ENCODE measurements around the gene MEI1. TPM values are rescaled to one million over a fixed set of nuclear protein-coding genes. Genes with fewer than 3 reads are reported as not detected.

The MEI1 gene
- total RNA-seq, 1 donor from 2014 or later: not detected

DNA sequence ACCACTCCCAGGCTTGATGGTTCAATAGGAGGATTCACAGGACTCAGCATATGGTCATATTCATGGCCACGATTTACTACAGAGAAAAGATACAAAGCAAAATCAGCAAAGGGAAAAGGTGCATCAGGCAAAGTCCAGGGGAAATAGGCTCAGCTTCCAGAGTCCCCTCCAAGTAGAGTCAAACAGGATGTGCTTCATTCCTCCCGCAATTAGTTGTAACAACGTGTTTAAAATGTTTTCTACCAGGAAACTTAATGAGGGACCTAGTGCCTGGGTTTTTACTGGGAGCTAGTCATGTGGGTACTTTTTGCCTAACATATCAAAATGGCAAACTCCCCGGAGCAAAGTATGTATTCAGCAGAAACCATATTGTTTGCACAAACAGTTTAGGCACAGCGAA is 118.7 kb downstream of the MEI1 start:
- Mint-ChIP-seq H3K4me1 (ENCODE audit: unreplicated experiment) (peaks cover 10% of the 10 kb centered on the region), H3K27ac (ENCODE audit: unreplicated experiment) (no peak overlapping the region), H3K36me3 (ENCODE audit: unreplicated experiment) (peaks cover 4% of the 10 kb centered on the region), H3K27me3 (ENCODE audit: unreplicated experiment) (no peaks in the 10 kb centered on the region), H3K9me3 (ENCODE audit: unreplicated experiment) (no peaks in the 10 kb centered on the region), H3K4me3 (ENCODE audit: unreplicated experiment) (no peak overlapping the region)
- TF ChIP-seq, protein P1, sequence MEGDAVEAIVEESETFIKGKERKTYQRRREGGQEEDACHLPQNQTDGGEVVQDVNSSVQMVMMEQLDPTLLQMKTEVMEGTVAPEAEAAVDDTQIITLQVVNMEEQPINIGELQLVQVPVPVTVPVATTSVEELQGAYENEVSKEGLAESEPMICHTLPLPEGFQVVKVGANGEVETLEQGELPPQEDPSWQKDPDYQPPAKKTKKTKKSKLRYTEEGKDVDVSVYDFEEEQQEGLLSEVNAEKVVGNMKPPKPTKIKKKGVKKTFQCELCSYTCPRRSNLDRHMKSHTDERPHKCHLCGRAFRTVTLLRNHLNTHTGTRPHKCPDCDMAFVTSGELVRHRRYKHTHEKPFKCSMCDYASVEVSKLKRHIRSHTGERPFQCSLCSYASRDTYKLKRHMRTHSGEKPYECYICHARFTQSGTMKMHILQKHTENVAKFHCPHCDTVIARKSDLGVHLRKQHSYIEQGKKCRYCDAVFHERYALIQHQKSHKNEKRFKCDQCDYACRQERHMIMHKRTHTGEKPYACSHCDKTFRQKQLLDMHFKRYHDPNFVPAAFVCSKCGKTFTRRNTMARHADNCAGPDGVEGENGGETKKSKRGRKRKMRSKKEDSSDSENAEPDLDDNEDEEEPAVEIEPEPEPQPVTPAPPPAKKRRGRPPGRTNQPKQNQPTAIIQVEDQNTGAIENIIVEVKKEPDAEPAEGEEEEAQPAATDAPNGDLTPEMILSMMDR (IDR thresholded peaks at IDR 0.05): no peak
- no peak for DNase-seq (ENCODE audit: extremely low spot score, unreplicated experiment)

DNA sequence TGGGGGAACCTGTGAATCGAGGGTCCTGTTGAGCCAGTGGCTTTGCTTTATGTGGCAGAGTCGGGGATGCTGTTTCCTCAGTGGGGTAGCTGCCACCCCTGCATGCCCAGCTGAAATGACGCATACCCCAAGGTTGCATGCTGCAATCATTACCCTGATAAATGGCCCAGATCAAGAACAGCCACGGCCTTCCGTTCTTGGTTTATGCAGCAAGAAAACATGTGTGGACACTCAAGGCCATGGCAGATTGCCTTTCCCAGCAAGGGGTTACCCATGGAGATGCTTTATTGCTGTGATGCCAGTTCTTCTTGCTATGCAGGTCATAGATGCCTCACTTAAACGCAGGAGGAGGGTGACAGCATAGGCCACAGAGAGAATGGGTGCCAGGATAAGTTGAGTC is 119.3 kb downstream of the MEI1 start:
- no peaks in the 10 kb centered on the region for H3K9me3 Mint-ChIP-seq (ENCODE audit: unreplicated experiment)
- DNase-seq (ENCODE audit: extremely low spot score, unreplicated experiment): no peak
- H3K27me3 Mint-ChIP-seq (ENCODE audit: unreplicated experiment): no peaks in the 10 kb centered on the region
- H3K36me3 Mint-ChIP-seq (ENCODE audit: unreplicated experiment): peaks cover 2% of the 10 kb centered on the region
- TF ChIP-seq, protein P1 (IDR thresholded peaks at IDR 0.05): no peak
- H3K4me3 Mint-ChIP-seq (ENCODE audit: unreplicated experiment): no peak overlapping the region
- peaks cover 13% of the 10 kb centered on the region for H3K4me1 Mint-ChIP-seq (ENCODE audit: unreplicated experiment)
- no peak overlapping the region for H3K27ac Mint-ChIP-seq (ENCODE audit: unreplicated experiment)

DNA sequence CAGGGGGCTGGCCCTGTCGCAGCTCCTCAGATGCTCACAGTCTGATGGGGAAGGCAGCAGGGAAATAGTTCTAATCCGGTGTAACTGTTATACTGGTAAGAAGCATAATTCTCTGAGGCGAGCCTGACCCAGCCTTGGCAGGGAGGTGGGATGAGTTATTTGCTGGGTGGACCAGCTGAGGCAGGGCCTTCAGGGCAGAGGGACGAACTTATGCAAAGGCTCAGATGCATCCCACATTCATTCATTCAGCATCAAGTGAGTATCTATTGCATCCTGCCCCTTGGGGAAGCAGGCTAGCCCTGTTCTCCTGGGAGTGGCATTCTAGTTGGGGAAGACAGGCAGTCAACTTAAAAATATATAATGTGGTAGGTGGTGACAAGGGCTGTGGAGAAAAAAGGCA is 120.0 kb downstream of the MEI1 start:
- TF ChIP-seq, protein P1 (IDR thresholded peaks at IDR 0.05): no peak
- H3K4me1 Mint-ChIP-seq (ENCODE audit: unreplicated experiment): peaks cover 20% of the 10 kb centered on the region
- no peak overlapping the region for H3K27ac Mint-ChIP-seq (ENCODE audit: unreplicated experiment)
- no peaks in the 10 kb centered on the region for H3K27me3 Mint-ChIP-seq (ENCODE audit: unreplicated experiment)
- H3K36me3 Mint-ChIP-seq (ENCODE audit: unreplicated experiment): peaks cover 2% of the 10 kb centered on the region
- H3K9me3 Mint-ChIP-seq (ENCODE audit: unreplicated experiment): no peaks in the 10 kb centered on the region
- no peak for DNase-seq (ENCODE audit: extremely low spot score, unreplicated experiment)
- H3K4me3 Mint-ChIP-seq (ENCODE audit: unreplicated experiment): no peak overlapping the region

DNA sequence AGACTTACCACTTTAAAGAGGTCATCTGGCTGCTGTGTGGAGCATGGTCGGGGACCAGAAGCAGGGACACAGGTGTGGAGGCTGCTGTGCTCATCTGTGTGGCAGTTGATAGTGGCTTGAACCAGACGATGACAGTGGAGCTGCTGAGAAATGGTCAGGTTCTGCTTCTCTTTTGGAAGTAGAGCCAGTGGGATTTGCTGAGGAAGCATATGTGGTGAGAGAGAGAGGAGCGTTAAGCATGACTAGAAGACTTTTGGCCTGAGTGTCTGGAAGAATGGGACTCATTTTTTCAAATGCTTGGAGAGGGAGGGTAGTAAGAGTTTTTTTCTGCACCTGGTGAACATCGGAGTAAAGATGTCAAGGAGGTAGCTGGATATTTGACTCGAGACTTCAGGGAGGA is 121.1 kb downstream of the MEI1 start:
- H3K27ac Mint-ChIP-seq (ENCODE audit: unreplicated experiment): no peak overlapping the region
- H3K9me3 Mint-ChIP-seq (ENCODE audit: unreplicated experiment): no peaks in the 10 kb centered on the region
- no peak overlapping the region for H3K4me3 Mint-ChIP-seq (ENCODE audit: unreplicated experiment)
- TF ChIP-seq, protein P1 (IDR thresholded peaks at IDR 0.05): no peak
- H3K36me3 Mint-ChIP-seq (ENCODE audit: unreplicated experiment): peaks cover 2% of the 10 kb centered on the region
- peaks cover 28% of the 10 kb centered on the region for H3K4me1 Mint-ChIP-seq (ENCODE audit: unreplicated experiment)
- no peak for DNase-seq (ENCODE audit: extremely low spot score, unreplicated experiment)
- H3K27me3 Mint-ChIP-seq (ENCODE audit: unreplicated experiment): no peaks in the 10 kb centered on the region

DNA sequence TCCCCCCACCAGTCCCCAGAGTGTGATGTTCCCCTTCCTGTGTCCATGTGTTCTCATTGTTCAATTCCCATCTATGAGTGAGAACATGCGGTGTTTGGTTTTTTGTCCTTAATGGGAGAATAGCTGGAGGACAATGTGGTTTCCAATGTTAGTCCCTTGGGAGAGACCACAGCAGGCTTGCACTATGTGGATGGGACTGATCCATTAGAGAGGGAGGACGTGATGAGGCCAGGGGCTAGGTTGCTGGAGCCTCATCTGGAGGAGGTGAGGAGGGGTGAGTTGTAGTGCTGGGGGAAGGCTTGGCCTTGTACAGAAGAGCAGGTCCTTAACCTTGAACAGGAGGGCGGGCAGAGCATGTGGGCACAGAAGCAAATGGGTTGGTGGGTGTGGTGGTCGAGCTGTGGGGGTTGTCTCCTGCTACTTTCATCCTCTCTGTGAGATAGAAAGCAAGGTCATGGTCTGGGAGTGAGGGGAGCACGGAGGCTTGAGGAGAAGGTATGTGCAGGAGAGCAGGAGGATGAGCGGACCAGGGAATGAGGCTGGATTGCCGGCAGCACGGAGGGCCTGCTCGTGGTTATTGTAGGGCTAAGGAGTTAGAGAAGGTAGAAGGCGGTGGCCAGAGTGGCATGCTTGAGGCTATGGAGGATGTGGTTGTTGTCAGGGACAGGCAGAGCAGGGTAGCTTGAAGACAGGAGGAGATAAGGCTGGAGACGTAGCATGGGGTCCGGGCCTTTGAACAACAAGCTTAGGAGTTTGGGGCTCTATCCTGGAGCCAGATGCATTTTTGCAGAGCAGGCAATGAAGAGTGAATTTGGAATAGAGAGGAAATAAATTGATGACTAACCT is 122.4 kb downstream of the MEI1 start:
- Mint-ChIP-seq H3K27me3 (ENCODE audit: unreplicated experiment) (no peaks in the 10 kb centered on the region), H3K36me3 (ENCODE audit: unreplicated experiment) (peaks cover 4% of the 10 kb centered on the region), H3K9me3 (ENCODE audit: unreplicated experiment) (no peaks in the 10 kb centered on the region), H3K4me3 (ENCODE audit: unreplicated experiment) (no peak overlapping the region), H3K4me1 (ENCODE audit: unreplicated experiment) (peaks cover 41% of the 10 kb centered on the region), H3K27ac (ENCODE audit: unreplicated experiment) (no peak overlapping the region)
- no peak for DNase-seq (ENCODE audit: extremely low spot score, unreplicated experiment)
- TF ChIP-seq, protein P1 (IDR thresholded peaks at IDR 0.05): no peak

Data from osteocyte (in vitro differentiated cells).